Measurements from ENCODE around the gene KCNJ1. TPM values are rescaled to one million over a fixed set of nuclear protein-coding genes. Genes with fewer than 3 reads are reported as not detected.

KCNJ1 gene
- total and polyA plus RNA-seq, 2 donors (not counting 3 experiments of a cell fraction or from before 2014, with no cell fraction given), result not detected

- POLR2A ChIA-PET, result no interaction called here
- CTCF ChIA-PET, result interaction anchor here (0.8 to 1.7 kb wide), 3 partner anchors 10 to 42 kb away, joined by 3 to 5 read pairs (median 5); partner anchors contain the start of gene KCNJ5
- no peak for DNase-seq (ENCODE audit: low read depth, low spot score)
Measured at GRCh38 chr11:128913806-128914205, 46.7 kb upstream of the KCNJ1 start.

More at GRCh38 chr11:128913806-128914205, 46.7 kb upstream of the KCNJ1 start:
- Histone ChIP-seq H2AFZ (ENCODE audit: low read depth, low read length) (no peak overlapping the region), H3K4me1 (ENCODE audit: control insufficient read depth, extremely low read depth, insufficient read depth, low read length) (peaks cover 5% of the 10 kb centered on the region), H3K9me1 (replicated peaks; ENCODE audit: control insufficient read depth, extremely low read depth, insufficient read depth, low read length) (no peaks in the 10 kb centered on the region), H3K27me3 (ENCODE audit: control insufficient read depth in 2 of 2, insufficient read depth in 2 of 2, low read length in 2 of 2) (peaks cover 0 to 6% of the 10 kb centered on the region in 2 experiments), H3K79me2 (ENCODE audit: control insufficient read depth, insufficient read depth, low read length) (no peaks in the 10 kb centered on the region), H3K9ac (replicated peaks; ENCODE audit: extremely low read depth, insufficient read depth, low read length) (no peak overlapping the region), H3K9me3 (replicated peaks; ENCODE audit: control insufficient read depth, insufficient read depth, low read length) (no peaks in the 10 kb centered on the region), H4K20me1 (replicated peaks; ENCODE audit: control insufficient read depth, extremely low read depth, insufficient read depth, low read length) (no peaks in the 10 kb centered on the region), H3K4me2 (ENCODE audit: insufficient read depth, low read length) (no peak overlapping the region), H3K27ac (ENCODE audit: insufficient read depth, low read depth, low read length) (no peak overlapping the region), H3K4me3 (replicated peaks in 1 of 3; ENCODE audit: insufficient read depth in 1 of 3, low read depth in 1 of 3, low read length in 3 of 3) (no peak overlapping the region), H3K36me3 (ENCODE audit: control insufficient read depth in 2 of 2, extremely low read depth in 1 of 2, insufficient read depth in 2 of 2, low read length in 2 of 2) (no peaks in the 10 kb centered on the region)
- dilution Hi-C loops (cut with MboI; ENCODE audit: extremely low pct_ligation_motif_present, low sequenced_read_pairs), result no loop called here
- no TSS peak for BruUV-seq (replicated peaks)
- TF ChIP-seq FOS (IDR thresholded peaks at IDR 0.05; ENCODE audit: borderline replicate concordance, insufficient read depth, low read length) (no peak), POLR2A (IDR thresholded peaks at IDR 0.05; ENCODE audit: low read depth, low read length) (no peak), MYC (IDR thresholded peaks at IDR 0.05; ENCODE audit: low read depth, low read length) (no peak), POLR2AphosphoS5 (IDR thresholded peaks at IDR 0.05; ENCODE audit: insufficient read depth, low read depth, low read length) (no peak), GATA2 (IDR thresholded peaks at IDR 0.05; ENCODE audit: insufficient read depth, insufficient read length, low read depth, low read length) (no peak), MAX (IDR thresholded peaks at IDR 0.05; ENCODE audit: insufficient read depth, insufficient read length) (no peak), EZH2 (IDR thresholded peaks at IDR 0.05; ENCODE audit: borderline replicate concordance, low read depth, low read length, severe bottlenecking) (no peak), JUN (IDR thresholded peaks at IDR 0.05; ENCODE audit: borderline replicate concordance, insufficient read depth, insufficient read length, low read depth) (no peak), CTCF (IDR thresholded peaks at IDR 0.05; ENCODE audit: extremely low read depth in 1 of 2, insufficient read depth in 1 of 2, low read depth in 1 of 2, low read length in 2 of 2) (no peak)
- intact Hi-C loops (cut with micrococcal nuclease), result no loop called here
- FAIRE-seq, result no peak
